GM21526 (cell line): Measurements from ENCODE around the gene TTLL3.
A peak's percentile ranks its signal among the peaks of the same experiment; 100 is the strongest.

Experiments
- ATAC-seq: cut with Tn5 transposase; IDR thresholded peaks from one replicate; pipeline ENCODE4 v1.9.1; 2021; ENCODE audit warnings: moderate library complexity; ENCODE audit not compliant: unreplicated experiment, low FRiP score

The TTLL3 gene

GRCh38 chr3:9781551-9781950 lies 28.5 kb upstream of the TTLL3 start:
- ATAC-seq = no peak

GRCh38 chr3:9781978-9782603 lies 28.0 kb upstream of the TTLL3 start:
- no peak for ATAC-seq

GRCh38 chr3:9782770-9783169 lies 27.3 kb upstream of the TTLL3 start:
- no peak for ATAC-seq

GRCh38 chr3:9783954-9784353 lies 26.1 kb upstream of the TTLL3 start:
- ATAC-seq = no peak

GRCh38 chr3:9784965-9785364 lies 25.1 kb upstream of the TTLL3 start:
- no peak for ATAC-seq

- no peak for ATAC-seq
Measured at GRCh38 chr3:9785602-9786001, 24.5 kb upstream of the TTLL3 start.

GRCh38 chr3:9786209-9786739 lies 23.8 kb upstream of the TTLL3 start:
- ATAC-seq = no peak

GRCh38 chr3:9786825-9787669 lies 23.0 kb upstream of the TTLL3 start:
- ATAC-seq = no peak

GRCh38 chr3:9787714-9788113 lies 22.3 kb upstream of the TTLL3 start:
- no peak for ATAC-seq

GRCh38 chr3:9791127-9791526 lies 18.9 kb upstream of the TTLL3 start:
- no peak for ATAC-seq

GRCh38 chr3:9791790-9792404 lies 18.2 kb upstream of the TTLL3 start:
- no peak for ATAC-seq

GRCh38 chr3:9792405-9793160 lies 17.5 kb upstream of the TTLL3 start, which contains the start of the genes ARPC4 and TADA3:
Gene ARPC4, plus strand, starts transcription at chr3:9793082. Its CDS starts 40 bp downstream, at chr3:9793122.
Gene TADA3, minus strand, starts transcription at chr3:9792473. Its CDS starts 1,007 bp downstream, at chr3:9791466.
- ATAC-seq = peak; percentile 79

GRCh38 chr3:9793161-9793781 lies 16.8 kb upstream of the TTLL3 start:
- no peak for ATAC-seq

- no peak for ATAC-seq
Measured at GRCh38 chr3:9794400-9794799, 15.7 kb upstream of the TTLL3 start.

- no peak for ATAC-seq
Measured at GRCh38 chr3:9795207-9795606, 14.9 kb upstream of the TTLL3 start.

- ATAC-seq = no peak
Measured at GRCh38 chr3:9797196-9797945, 12.7 kb upstream of the TTLL3 start.

GRCh38 chr3:9800529-9800928 lies 9.5 kb upstream of the TTLL3 start:
- ATAC-seq = no peak

- no peak for ATAC-seq
Measured at GRCh38 chr3:9803494-9803893, 6.6 kb upstream of the TTLL3 start.

- no peak for ATAC-seq
Measured at GRCh38 chr3:9804996-9805395, 5.1 kb upstream of the TTLL3 start.
